Activated T-helper 1 cell treated with anti-CD3 and anti-CD28 coated beads, Interleukin-2, amount 50 U/mL, for 16 hours (primary cell): Measurements from ENCODE around the gene VENTX.

Experiments used
- DNase-seq, 2 donors: peaks; one replicate each; pipeline ENCODE4 v3.0.0-alpha.2; 2020; ENCODE audit warnings: low read depth in 1 of 2, low spot score in 1 of 2

Gene VENTX

DNA sequence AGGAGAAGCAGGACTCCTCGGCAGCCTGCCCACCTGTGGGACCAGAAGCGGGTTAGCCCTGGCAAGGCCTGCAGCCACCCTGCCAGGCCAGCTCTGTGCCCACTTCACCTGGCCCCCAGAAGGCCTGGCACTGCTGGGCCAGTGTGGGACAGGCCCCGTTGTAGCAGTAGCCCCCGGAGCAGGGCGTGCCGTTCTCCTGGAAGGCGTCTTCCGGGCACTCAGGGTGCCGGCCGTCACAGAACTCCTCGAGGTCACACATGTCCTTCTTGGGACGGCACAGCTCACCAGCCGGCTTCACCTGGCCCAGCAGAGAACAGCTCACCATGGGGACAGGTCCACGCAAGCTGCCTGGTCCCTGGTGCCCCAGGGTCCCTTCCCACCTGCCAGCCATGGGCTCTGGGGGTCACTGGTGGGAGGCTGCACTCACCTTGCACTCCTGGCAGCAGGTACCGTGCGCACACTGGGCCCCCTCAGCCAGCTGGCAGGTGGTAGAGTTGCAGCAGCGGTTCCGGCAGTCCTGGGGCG lies 33.2 kb downstream of the VENTX start:
- no peak for DNase-seq

DNA sequence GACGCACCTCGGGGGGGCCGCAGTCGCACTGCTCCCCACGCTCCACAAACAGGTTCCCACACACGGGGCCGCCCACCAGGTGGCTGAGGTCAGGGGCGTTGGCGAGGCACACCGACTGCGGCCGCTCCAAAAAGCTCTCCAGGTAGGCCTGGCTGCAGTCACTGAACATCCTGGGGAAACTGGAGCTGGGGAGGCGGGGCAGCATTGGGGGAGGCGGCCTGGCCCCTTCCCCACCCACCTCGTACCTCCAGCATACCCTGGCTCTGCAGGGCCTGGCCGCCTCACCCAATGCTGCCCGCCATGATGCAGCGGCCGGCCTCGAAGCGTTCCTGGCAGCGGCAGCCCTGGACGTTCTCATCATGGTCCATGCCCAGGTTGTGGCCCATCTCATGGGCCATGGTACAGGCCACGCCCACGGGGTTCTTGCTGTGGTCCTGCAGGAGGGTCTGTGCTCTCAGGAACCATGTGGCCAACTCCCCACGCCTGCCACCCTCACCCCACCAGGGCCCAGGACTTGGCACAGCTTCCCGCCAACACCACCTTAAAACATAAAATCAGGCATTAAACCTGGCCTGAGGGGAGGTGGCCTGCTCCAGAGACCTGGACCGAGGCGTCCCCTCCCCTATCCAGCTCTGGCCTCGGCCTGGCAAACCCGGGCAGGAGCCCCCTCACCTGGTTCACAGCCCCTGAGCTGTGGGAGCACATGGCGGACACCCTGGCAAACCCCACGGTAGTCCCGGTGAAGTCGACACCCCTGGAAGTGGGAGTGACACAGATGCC lies 34.1 kb downstream of the VENTX start:
- no peak for DNase-seq

DNA sequence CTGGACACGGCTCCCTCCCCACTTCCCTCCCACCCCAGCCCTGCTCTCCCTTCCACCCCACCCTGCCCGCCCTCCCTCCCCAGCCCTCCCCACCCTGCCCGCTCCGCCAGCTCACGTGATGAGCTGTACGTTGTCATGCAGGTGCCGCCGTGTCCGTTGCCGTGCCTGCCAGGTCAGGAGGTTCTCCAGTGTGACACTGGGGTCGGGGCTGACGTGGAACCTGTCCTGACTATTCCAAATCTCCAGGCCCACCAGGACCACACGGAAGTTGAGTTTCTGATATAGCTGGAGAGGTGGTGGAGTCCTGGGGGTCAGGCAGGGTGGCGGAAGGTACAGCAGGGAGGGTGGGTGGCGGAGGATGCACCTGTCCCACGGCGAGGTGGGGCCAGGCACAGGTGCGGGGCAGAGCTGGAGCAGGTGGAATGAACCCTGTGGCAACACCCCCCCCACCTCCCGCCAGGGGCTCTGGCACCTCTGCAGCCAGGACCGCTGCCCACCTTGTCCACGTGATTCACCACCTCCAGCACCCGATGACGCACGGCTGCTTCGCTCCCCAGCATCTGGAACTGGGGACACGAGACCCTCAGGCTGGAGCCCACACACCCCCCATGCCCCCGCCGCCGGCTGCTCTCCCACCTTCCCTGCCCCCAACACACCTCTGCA lies 34.8 kb downstream of the VENTX start:
- DNase-seq, result no peak

DNA sequence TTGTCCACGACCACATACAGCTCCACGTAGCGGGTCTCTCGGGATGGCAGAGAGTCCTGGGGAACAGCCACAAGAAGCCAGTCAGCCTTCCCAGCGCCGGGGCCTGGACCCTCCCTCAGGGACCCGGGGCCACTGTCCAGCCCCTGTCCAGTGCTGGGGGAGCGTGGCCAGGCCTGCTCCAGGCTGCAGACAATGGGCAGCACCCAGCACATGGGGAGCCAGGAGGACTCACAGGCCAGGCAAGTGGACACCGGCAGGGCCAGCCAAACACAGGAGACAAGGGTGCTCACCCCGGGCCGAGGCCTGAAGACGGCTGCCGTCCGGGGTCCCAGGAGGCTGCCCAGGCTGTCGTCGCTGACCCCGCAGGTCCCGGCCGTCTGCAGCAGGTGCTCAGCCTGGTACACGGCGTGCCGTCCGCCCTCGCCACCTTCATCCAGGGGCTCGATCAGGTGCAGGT lies 35.3 kb downstream of the VENTX start:
- DNase-seq, result no peak

DNA sequence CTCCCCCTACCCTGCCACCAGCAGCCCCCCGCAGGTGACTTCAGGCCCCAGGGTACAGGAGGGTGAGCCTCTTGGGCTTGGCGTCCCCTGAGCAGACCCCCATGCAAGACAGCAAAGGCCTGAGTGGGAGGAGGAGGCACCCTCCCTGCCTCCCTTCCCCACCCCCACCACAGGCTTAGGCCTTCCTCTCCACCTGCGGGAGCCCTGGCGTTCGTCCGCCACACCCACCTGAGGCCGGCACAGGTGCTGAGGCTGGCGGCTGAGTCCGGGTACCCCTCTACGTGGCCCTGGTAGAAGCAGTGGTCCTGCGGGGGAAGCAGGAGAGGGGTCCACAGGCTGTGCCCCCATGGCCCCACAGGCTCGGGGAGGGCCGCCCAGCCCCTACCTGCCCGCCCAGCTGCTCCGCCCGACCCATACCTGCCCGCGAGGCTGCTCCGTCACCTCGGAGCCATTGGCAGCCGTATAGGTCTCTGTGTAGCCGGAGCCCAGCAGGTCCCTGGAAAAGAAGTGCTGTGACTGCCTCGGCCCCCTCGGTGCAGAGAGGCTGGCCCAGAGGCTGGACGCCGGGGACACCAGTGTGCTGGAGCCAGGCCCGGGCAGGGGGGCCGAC lies 36.0 kb downstream of the VENTX start:
- DNase-seq, result no peak

DNA sequence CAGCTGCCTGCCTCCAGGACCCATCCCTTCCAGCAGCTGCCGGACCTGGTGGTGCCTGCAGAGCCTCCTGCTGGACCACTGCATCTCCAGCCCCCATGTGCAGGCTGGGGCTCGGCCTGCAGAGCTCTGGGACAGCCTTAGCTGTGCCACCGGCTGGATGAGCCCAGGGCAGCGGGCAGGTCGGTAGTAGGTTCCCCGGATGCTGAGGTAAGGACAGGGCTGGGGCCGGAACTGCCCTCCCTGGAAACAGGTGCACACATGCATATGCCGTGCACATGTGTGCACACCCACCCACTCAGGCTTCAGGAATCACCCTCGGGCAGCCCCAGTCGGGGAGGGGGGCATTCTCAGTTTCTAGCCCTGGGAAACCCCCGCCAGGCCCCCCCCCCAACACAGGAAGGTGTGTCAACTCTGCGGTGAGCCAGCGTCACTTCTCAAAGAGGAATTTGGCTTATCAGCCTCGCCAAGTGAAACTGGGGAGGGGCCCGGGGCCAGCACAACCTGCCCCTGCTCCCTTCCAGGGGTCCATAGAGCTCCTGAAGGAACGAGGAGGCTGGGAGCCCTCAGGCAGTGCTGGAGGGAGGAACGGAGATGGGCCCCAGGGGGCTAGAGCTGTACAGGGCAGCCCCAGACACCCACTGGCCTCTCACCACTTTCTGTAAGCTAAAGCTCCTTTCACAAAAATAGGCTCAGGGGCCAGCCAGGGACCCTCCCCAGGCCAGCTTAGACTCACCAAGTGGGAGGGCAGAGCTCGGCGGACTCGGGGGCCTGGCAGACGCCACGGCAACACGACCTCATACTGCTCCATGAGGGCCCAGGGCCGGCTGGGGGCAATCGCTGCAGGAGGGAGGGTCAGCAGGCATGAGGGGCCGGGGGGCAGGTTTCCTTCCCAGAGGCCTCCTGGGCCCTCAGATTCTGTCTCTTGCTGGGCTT lies 37.4 kb downstream of the VENTX start:
- DNase-seq, result peak; percentile 41 to 80

DNA sequence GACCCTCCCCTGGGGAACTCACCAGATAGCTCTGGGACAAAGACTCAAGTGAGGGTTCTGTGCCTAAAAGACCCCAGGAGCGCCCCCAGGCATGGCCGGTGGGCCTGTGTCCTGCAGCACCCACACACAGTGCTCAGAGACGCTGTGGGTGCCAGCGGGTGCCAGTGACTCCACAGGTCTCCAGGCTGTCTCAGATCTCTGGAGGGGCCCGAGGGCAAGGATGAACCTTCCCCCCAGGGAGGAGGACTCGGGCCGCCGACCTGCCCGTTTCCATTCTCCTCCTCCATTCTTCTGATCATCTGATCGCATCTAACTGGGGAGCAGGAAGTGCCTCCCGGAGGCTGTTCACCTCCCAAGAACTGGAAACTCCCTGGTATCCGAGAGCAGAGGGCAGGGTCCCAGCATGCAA lies 38.0 kb downstream of the VENTX start:
- DNase-seq, result no peak

DNA sequence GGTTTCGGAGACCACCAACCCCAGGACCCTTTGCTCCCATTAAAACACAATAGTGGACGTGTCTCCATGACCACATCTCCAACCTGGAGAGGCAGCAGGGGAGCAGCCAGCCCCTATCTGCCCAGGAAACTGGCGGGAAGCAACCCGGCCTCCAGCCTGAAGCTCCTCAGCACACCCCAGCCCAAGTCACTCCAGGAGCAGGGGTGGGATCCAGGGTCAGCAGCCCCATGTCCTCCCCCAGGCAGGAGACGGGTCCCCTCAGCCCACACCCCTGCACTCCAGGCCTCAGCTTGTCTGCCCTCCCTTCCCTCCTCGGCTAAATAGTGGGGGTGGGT lies 38.4 kb downstream of the VENTX start:
- no peak for DNase-seq

DNA sequence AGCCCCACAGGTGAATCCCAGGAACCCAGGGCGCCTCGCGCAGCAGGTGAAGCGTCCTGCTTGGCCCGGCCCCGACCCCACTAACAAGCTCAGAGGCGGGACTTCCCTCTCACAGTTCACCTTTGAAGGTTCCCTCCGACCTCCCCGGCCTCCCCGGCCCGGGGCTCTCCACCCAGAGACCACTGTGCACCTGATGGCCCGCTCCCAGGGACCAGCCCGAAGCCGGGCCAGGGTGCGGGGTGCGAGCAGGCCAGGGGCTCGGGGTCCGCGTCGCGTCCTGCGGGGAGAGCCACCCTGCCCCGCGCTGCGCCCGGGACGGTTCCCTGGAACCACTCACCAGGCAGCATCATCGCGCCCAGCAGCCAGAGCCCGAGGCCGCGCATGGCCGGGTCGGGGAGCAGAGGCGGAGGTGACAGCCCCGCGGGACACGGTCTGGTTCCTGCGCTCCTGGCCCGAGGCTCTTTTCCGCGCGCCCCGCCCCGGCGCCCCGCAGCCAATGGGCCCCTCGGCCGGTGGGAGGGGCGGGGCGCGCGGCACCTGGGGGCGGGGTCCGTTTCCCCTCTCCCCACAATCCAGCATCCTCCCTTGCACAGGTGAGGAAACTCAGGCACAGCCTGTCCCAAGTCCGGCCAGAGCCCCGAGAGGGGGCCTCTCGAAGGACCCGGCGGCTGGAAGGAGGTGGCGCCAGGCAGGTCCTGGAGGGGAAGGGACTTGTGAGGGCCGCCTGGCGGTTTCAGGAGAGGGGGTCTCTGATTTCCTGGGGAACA lies 39.0 kb downstream of the VENTX start, which contains the start of gene ADAM8:
ADAM8 (minus strand) TSS at position 434 of the 767 bp plus-strand sequence; CDS start at position 383, 51 bp downstream.
- DNase-seq, result peak in 1 of 2 donors; percentile 56

DNA sequence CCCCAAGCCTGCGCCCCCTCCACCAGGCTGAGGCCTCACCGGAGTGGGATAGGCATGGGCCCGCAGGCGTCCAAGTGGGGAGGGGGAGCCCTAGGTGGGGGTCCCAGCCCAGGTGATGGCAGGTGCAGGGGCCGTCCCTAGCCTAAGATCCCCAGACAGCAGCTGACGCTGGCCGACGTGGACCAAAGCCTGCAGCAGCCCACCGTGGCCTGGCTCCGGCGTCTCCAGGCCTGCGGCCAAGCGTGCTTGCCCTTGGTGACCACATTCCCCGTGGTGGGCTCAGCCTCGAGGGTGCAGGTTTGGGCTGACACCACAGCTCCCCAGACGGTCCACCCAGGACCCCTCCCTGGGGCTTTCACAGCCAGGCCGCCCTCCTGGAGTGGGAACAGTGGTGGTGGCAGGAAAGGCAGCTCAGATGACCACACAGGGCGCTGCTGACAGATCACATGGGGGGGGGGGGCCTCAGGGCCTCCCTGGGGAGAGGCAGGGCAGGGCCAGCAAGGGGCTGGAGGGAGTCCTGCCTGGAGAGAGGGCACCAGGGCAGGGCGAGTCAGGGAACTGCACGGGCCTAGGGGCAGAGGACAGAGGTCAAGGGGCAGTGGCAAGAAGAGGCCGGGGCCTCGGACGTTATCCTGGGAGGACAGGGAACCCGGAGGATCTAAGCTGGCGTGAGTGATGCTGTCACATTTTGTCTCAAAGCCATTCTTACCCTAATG lies 39.8 kb downstream of the VENTX start:
- DNase-seq, result no peak

DNA sequence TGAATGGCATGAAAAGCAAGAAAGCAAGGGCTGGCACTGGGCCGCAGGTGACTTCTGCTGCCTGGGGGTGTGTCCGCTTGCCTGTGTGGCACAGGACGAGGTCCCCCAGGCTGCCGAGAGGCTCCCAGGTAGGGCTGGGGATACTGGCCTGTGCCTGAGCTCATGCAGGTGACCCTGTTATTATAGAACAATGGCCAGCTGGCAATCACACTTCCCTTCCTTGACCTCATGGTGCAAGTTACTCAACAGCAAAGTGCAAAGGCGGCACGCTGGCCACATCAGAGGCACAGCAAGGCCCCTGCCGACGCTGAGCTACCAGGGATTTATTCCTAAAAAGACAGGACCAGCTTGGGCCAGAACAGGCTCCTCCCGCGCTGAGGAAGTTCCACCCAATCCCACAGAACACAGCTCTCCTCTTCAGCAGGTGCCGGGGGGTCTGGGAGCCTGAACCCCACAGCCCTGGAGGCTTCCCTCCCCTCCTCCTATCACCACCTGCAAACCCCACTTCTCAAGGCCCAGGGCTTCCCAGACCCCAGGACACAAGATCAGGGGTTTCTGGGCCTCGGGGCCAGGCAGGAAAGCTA lies 40.4 kb downstream of the VENTX start:
- no peak for DNase-seq

DNA sequence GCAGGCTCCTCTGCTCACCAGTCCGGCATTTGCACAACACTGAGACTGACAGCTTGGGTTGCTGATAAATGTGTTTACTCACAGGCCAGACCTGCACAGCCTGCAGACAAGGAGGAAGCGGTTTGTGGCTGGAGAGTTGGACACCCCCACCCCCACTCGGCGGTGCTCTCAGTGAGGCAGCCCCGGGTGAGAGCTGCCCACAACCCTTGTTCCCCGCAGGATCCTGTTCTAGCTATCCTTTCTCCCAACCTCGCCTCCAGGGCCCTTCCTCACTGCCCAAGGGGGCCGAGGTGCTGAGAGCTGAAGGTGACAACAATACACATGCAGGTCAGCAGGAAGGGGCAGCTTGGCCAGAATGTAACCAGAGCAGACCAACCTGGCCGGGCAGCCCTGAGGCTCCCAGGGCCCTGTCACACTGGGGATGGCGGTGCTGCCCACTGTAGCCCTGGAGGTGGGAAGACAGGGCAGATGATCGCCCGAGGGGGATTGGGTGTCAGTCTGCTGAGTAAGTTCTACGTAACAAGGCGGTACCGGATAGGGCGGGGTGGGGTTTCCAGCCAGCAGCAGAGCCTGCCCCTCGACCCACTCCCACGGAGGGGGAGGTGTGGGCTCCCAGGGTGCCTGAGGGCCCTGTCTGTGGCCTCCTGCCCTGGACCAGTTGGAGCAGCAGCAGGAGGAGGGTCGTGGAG lies 41.1 kb downstream of the VENTX start:
- DNase-seq, result peak in 1 of 2 donors; percentile 40

DNA sequence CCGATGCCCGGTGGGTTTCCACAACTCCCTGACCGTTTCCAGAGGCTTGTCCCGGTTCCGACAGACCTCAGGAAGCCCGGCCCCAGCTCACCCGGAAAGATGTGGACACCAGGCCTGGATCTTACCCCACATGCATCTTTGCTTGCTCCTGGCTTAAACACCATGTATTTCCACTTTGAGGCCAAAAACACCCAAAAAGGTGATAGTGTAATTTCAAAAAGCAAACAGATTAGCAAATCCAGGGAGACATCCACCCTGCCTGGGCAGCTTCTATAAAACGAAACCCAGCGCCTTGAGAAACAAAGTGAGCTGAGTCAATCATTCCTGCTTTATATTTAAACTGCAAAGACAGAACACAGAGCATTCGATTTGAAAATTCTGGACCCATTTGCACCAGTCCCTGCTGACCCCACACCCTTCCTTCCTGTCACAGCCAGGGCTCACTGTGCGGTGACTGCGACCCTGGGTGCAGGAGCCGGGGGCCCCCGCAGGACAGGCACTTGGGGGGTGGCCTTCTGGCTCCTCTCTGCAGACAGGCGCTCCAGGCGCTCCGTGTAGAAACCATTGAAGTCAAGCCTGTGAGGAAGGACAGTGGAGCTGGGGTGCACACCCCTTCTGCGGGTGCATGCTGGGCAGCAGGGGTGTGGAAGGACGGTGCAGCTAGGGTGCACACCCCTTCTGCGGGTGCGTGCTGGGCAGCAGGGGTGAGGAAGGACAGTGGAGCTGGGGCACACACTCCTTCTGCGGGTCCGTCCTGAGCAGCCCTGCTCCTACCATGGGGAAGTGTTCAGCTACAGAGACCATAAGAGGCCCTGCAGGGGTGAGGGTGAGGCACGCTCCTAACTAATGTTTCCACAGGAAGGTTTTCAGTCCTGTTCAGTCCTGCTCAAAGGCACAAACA lies 41.9 kb downstream of the VENTX start:
- DNase-seq, result no peak

DNA sequence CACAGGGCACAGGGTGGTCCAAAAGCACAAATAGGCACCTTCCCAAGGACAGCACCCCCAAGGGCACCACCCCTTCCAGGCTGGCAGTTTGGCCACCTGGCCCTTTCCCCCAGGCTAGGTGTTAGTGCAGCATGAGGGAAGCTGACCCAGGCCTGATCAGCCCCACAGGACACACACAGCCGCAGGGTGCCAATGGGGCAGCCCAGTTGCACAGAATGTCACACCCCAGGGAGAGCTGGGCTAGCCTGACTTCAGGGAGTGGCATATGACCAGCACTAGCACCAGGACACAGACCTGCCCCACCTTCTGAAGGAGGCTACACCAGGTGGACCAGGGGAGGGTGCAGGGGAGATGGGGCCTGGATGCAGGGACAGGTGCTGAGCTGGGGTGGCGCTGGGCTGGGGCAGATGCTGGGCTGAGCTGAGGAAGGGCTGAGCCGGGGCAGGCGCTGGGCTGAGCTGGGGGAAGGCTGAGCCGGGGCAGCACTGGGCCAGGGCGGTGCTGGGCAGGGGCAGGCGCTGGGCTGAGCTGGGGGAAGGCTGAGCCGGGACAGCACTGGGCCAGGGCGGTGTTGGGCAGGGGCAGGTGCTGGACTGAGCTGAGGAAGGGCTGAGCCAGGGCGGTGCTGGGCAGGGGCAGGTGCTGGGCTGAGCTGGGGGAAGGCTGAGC lies 42.9 kb downstream of the VENTX start:
- DNase-seq, result no peak

DNA sequence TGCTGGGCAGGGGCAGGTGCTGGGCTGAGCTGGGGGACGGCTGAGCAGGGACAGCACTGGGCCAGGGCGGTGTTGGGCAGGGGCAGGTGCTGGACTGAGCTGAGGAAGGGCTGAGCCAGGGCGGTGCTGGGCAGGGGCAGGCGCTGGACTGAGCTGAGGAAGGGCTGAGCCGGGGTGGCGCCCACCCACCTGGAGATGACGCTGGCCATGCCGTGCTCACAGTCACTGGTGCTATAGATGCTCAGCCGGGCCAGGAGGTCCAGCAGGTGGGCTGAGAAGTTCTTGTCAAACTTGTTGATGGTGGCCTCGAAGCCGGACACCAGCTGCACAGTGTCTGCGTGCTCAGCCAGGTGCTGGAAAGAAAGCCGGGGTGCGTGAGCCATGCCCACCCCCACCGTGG lies 43.4 kb downstream of the VENTX start:
- no peak for DNase-seq

DNA sequence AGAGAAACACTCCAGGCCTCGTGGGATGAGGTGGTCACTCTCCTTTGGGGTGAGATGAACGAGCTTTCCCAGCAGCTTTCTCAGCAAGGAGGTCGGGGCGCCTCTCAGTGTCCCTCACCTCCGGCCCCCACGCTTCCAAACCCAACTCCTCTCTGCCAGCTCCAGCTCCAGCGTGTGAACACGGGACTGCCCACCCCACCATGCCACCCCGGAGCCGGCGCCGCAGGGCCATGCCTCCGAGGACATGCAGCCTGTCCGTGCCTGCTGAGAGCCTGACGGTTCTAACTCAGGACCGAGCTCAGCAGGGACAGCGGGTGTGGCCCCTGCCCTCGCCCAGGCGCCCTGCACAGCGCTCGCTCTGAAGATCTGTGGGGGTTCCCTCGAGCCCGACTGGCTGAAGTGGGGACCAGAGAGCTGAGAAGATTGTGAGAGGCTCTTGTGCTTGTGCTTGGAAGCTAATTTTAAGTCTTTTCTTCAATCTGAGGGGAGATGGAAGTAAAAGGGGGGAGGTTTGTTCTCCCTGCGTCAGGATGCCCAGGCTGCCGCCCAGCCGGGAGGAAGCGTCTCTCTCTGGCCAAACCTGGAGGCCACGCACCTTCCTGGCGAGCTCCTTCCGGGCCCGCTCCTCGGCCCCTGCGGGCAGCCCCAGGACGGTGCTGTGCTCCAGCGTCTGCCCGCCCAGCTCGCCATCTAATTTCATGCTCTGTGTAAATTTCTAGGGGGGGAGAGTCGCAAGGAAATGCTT lies 44.1 kb downstream of the VENTX start:
- DNase-seq, result no peak
